ENCODE results near the gene GIMAP6.
A peak's percentile ranks its signal among the peaks of the same experiment; 100 is the strongest.
"Not testable (repeated sequence)": the region's sequence is repeated elsewhere in the genome, so short reads cannot be mapped to it uniquely, and the experiment has no call there.

Gene GIMAP6

DNA sequence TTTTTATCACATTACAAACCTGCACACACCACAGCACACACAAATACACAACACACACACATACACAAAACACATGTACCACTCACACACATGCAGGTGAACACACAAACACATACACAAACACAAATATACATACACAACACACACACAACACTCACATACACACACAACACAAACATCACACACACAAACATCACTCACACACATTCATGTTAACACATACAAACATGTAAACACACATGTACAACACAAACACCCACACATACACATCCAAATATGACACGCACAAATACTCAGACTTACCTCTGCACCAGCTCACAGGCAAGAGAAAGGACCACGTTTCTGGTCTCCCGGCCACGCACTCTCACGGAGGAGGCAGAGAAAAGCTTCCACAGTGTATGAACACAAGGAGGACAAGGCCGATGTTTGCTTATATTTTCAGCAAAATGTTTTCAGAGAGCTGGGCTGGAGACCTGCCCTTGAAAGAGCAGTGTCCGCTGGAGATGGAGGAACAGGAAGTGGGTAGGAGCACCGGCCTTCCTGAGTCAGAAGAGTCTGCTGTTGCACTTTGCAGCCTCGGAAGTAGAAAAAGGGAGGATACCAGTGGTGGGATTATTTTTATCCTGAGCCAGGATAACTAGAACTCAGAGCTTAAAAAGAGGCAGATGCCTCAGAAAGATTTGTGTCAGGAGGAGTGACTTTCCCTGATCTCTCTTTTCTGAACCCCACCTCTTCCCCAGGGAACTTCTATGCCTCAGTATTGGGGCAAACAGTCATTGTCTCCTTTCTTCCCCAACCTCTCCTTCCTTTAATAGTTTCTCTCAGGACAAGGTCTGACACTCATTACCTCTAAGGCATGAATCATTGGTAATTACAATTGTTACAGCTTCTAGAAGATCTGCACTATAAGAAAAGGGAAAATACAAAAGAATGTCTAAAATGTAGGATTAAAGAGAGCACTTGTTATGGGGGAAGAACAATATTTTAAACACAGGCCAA is at the start of gene GIMAP6:
TSS of gene GIMAP6 (minus strand) at position 520 of the 999 bp plus-strand sequence. CDS start 2,243 bp downstream, outside the sequence.
- peaks cover 73% of the 10 kb centered on the region for H3K36me3 Mint-ChIP-seq (ENCODE audit: low read depth)
- H3K4me3 Mint-ChIP-seq, result peak within 1 kb of the TSS; percentile 84
- no peaks in the 10 kb centered on the region for H3K27me3 Mint-ChIP-seq
- H3K4me1 Mint-ChIP-seq (ENCODE audit: low read depth), result peaks cover 83% of the 10 kb centered on the region
- H3K27ac Mint-ChIP-seq, result peak within 1 kb of the TSS; percentile 91
- DNase-seq, result peak; percentile 73
- H3K9me3 Mint-ChIP-seq, result peaks cover 26% of the 10 kb centered on the region

DNA sequence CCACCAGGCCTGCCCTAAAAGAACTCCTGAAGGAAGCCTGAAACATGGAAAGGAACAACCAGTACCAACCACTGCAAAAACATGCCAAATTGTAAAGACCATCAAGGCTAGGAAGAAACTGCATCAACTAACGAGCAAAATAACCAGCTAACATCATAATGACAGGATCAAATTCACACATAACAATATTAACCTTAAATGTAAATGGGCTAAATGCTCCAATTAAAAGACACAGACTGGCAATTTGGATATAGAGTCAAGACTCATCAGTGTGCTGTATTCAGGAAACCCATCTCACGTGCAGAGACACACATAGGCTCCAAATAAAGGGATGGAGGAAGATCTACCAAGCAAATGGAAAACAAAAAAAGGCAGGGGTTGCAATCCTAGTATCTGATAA is 48.2 kb upstream of the GIMAP6 start:
- peaks cover 89% of the 10 kb centered on the region for H3K4me1 Mint-ChIP-seq (ENCODE audit: low read depth)

DNA sequence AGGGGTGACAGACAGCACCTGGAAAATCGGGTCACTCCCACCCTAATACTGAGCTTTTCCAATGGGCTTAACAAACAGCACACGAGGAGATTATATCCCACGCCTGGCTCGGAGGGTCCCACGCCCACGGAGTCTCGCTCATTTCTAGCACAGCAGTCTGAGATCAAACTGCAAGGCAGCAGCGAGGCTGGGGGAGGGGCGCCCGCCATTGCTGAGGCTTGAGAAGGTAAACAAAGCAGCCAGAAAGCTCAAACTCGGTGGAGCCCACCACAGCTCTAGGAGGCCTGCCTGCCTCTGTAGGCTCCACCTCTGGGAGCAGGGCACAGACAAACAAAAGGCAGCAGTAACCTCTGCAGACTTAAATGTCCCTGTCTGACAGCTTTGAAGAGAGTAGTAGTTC is 46.4 kb upstream of the GIMAP6 start:
- H3K27me3 Mint-ChIP-seq, result not testable (repeated sequence)
- Mint-ChIP-seq H3K36me3 (ENCODE audit: low read depth) (peaks cover 45% of the 10 kb centered on the region), H3K27ac (peak overlapping the region; percentile 86), H3K9me3 (peaks cover 28% of the 10 kb centered on the region), H3K4me1 (ENCODE audit: low read depth) (peaks cover 82% of the 10 kb centered on the region), H3K4me3 (peak overlapping the region; percentile 77)
- peak; percentile 68 for DNase-seq

More for the DNA sequence above, 48.2 kb upstream of the GIMAP6 start:
- not testable (repeated sequence) for DNase-seq, H3K27me3 Mint-ChIP-seq, H3K4me3 Mint-ChIP-seq, H3K27ac Mint-ChIP-seq
- Mint-ChIP-seq H3K9me3 (peaks cover 31% of the 10 kb centered on the region), H3K36me3 (ENCODE audit: low read depth) (peaks cover 48% of the 10 kb centered on the region)

DNA sequence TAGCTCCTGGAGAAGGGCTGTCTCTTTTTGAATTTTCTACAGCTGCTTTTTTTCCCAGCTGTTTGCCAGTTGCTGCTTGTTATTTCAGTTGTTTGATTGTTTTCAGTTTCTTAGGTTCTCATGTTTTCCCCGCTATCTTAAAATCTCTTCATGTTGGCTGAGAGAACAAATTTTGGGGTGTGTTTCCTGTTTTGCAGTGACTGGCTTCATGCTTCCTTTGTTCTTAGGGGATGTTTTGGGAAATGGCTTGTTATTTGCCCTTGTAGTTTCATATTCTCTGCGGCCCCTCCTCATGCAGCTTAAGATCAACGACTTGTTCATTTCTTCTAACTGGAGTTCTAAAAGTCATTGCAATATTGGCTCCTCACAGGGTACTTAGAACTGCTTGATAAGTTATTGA is 44.7 kb upstream of the GIMAP6 start:
- not testable (repeated sequence) for DNase-seq, H3K27me3 Mint-ChIP-seq
- Mint-ChIP-seq H3K4me1 (ENCODE audit: low read depth) (peaks cover 77% of the 10 kb centered on the region), H3K27ac (peak overlapping the region; percentile 58), H3K9me3 (peaks cover 27% of the 10 kb centered on the region), H3K36me3 (ENCODE audit: low read depth) (peaks cover 41% of the 10 kb centered on the region), H3K4me3 (peak overlapping the region; percentile 27)

DNA sequence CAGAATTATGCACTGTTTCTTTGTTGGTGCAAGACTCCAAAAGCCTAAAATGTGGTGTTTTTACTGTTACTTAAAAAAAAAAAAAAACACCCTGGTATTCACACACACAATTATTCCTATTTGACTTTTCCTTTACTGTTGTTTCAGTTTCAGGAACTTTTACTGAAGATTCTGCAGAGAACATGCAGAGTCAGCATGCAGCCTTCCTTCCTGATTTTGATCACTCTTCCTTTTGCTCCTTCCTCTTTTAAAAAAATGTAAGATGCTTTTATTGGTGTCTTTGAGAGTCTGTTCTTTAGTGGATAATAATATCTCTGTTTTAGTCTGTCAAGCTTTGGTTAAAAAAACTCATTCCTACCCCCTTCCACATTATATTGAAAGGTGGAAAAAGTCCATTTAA is 44.1 kb upstream of the GIMAP6 start:
- H3K9me3 Mint-ChIP-seq, result peaks cover 31% of the 10 kb centered on the region
- H3K27ac Mint-ChIP-seq, result peak overlapping the region; percentile 58
- peaks cover 79% of the 10 kb centered on the region for H3K4me1 Mint-ChIP-seq (ENCODE audit: low read depth)
- not testable (repeated sequence) for DNase-seq, H3K27me3 Mint-ChIP-seq
- peaks cover 42% of the 10 kb centered on the region for H3K36me3 Mint-ChIP-seq (ENCODE audit: low read depth)
- H3K4me3 Mint-ChIP-seq, result peak overlapping the region; percentile 27

DNA sequence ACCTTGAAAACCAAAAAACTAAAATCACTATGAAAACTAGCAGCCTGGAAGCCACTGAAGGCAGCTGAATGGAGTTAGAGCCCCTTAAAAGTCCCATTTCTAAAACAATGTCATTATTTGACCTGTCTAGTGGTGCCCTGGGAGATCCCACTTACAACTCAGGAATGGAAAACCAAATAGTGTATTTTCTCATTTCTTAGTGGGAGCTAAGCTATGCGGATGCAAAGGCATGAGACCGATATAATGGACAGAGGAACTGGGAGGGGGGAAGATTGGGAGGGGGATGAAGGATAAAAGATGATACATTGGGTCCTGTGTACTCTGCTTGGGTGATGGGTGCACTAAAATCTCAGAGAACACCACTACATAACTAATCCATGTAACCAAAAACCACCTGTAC is 43.5 kb upstream of the GIMAP6 start:
- Mint-ChIP-seq H3K4me3 (no peak overlapping the region), H3K36me3 (ENCODE audit: low read depth) (peaks cover 38% of the 10 kb centered on the region), H3K27ac (peak overlapping the region; percentile 76), H3K27me3 (no peaks in the 10 kb centered on the region), H3K4me1 (ENCODE audit: low read depth) (peaks cover 79% of the 10 kb centered on the region), H3K9me3 (peaks cover 31% of the 10 kb centered on the region)
- no peak for DNase-seq

DNA sequence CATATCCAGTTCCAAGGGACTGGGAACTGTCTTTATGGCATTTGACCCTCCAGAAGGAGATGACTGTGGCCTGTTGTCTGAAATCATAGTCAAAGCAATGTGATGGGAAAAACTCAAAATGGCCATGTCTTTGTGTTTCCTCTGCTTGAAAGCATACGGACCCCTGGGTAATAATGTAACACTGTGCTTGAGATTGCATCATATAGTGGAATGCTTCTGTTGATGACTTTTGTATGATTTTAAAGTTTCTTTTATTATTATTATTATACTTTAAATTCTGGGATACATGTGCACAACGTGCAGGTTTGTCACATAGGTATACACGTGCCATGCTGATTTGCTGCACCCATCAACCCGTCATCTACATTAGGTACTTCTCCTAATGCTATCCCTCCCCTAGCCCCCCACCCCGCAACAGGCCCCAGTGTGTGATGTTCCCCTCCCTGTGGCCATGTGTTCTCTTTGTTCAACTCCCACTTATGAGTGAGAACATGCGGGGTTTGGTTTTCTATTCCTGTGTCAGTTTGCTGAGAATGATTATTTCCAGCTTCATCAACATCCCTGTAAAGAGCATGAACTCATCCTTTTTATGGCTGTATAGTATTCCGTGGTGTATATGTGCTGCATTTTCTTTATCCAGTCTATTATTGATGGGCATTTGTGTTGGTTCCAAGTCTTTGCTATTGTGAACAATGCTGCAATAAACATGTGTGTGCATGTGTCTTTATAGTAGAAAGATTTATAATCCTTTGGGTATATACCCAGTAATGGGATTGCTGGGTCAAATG is 39.8 kb upstream of the GIMAP6 start:
- Mint-ChIP-seq H3K4me1 (ENCODE audit: low read depth) (peaks cover 83% of the 10 kb centered on the region), H3K36me3 (ENCODE audit: low read depth) (peaks cover 21% of the 10 kb centered on the region), H3K9me3 (peaks cover 22% of the 10 kb centered on the region)
- DNase-seq, H3K27ac Mint-ChIP-seq, H3K4me3 Mint-ChIP-seq, H3K27me3 Mint-ChIP-seq: not testable (repeated sequence)

DNA sequence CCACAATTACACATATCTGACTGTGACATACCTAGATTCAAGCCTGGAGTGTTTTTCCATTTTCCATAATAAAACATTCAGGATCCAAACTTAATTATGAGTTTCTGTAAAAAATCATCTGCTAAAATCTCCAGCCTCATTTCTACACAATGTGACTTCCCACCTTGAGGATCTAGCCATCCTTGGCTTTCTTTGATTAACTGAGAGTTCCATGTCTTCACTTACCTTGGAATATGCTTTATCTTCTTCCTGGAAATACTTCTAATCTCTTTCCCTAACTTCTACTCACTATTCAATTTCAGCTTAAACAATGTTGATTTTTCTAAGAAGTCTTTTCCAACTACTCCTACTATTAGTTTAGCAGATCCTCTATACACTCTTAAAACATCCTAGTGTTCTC is 36.8 kb upstream of the GIMAP6 start:
- Mint-ChIP-seq H3K4me3 (no peak overlapping the region), H3K4me1 (ENCODE audit: low read depth) (peaks cover 89% of the 10 kb centered on the region), H3K9me3 (peaks cover 25% of the 10 kb centered on the region), H3K27me3 (no peaks in the 10 kb centered on the region), H3K36me3 (ENCODE audit: low read depth) (peaks cover 31% of the 10 kb centered on the region), H3K27ac (peak overlapping the region; percentile 94)
- DNase-seq, result no peak

DNA sequence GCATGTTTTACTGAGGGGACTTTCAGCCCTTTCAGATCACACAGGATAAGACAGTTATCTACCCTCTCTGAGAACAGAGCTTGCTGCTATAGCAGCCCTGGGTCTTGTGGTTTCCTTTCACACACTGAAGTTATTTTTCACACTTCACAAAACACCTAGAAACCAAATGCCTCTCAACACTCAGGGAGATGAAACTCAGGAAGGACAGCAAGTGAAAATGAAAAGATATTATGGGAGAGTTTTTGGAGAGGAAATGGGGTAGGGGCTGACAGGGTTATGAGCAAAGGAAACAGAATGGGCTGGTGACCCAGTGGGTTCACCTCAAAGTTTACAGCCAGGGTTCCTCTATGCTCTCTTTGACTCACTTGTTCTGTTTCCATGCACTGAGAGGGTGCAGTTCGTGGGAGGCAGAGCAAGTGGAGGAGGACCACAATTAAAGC is 36.3 kb upstream of the GIMAP6 start:
- DNase-seq, result peak; percentile 64
- Mint-ChIP-seq H3K27ac (peak overlapping the region; percentile 94), H3K9me3 (peaks cover 26% of the 10 kb centered on the region), H3K4me3 (peak overlapping the region; percentile 5), H3K27me3 (no peaks in the 10 kb centered on the region), H3K4me1 (ENCODE audit: low read depth) (peaks cover 93% of the 10 kb centered on the region), H3K36me3 (ENCODE audit: low read depth) (peaks cover 34% of the 10 kb centered on the region)

DNA sequence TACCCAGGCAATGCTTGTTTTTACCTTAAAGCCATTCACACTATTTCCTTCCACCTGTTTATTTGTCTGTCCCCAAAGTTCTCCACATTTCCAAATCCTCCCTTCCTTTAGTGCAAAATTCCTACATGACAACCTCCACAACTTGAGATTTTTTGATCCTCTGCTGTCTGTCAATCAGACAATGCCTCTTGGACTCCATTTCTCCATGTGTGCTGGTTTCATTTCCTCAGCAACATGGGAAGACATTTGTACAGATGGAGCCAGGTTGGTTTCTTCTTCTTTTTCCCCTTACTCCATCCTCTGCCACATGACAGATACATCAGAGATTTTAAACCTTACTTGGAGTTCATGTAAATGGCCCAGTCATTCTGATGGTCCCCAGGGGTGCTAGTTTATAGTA is 34.2 kb upstream of the GIMAP6 start:
- no peak overlapping the region for H3K4me3 Mint-ChIP-seq
- no peaks in the 10 kb centered on the region for H3K27me3 Mint-ChIP-seq
- H3K9me3 Mint-ChIP-seq, result peaks cover 17% of the 10 kb centered on the region
- peaks cover 95% of the 10 kb centered on the region for H3K4me1 Mint-ChIP-seq (ENCODE audit: low read depth)
- no peak for DNase-seq
- H3K27ac Mint-ChIP-seq, result peak overlapping the region; percentile 94
- H3K36me3 Mint-ChIP-seq (ENCODE audit: low read depth), result peaks cover 25% of the 10 kb centered on the region

DNA sequence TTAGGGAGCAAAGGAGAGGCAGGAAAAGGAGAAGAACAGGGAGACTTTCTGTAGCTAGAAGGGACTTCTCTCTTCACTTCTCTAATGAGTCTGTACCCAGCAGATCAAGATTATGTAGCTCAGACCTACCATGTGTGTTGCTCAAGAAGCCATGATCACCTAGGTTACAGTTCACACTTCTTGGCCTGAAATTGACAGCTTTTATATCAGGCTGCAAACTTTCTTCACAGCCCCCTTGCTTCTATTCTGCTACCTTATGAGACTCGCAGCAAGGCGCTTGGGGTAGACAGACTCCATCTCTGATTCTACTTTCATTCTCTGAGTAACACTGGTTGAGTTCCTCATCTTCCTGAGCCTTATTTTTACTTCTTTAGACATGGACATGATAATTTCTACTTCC is 33.7 kb upstream of the GIMAP6 start:
- no peak for DNase-seq
- Mint-ChIP-seq H3K9me3 (peaks cover 13% of the 10 kb centered on the region), H3K36me3 (ENCODE audit: low read depth) (peaks cover 24% of the 10 kb centered on the region), H3K4me3 (peak overlapping the region; percentile 30), H3K27ac (peak overlapping the region; percentile 94), H3K4me1 (ENCODE audit: low read depth) (peaks cover 95% of the 10 kb centered on the region), H3K27me3 (no peaks in the 10 kb centered on the region)

DNA sequence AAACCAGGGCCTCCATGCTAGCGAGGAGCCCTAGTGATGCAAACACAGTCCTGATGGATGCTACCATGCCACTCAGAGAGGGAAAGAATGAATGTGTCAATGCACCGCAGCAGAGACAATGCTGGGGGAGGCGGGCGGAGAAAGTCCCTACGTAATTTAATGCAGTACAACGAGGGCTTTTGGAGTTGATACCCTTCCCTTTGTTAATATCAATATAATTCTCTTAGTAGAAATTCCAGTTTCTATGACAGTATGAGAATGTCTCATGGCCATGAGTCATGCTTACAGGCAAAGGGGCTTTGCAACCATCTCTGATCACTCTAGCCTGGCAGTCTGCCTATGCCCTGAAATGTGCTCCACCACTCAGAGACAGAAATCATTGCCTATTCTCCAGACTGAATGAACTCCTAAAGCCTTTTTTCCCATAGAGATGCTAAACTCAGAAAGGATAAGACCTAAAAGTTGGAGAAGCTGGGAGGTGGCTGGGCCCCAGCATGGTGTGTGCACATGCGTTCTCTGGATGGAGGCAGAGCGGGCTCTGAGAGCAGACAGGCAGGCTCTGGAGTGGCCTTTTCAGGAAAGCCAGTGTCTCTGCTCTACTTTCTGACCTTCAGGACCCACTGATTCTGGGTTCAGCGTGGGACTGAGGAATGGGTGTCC is 33.0 kb upstream of the GIMAP6 start:
- Mint-ChIP-seq H3K27me3 (no peaks in the 10 kb centered on the region), H3K4me3 (peak overlapping the region; percentile 37), H3K27ac (peak overlapping the region; percentile 94), H3K4me1 (ENCODE audit: low read depth) (peaks cover 91% of the 10 kb centered on the region), H3K36me3 (ENCODE audit: low read depth) (peaks cover 26% of the 10 kb centered on the region), H3K9me3 (peaks cover 13% of the 10 kb centered on the region)
- DNase-seq, result peak; percentile 74

DNA sequence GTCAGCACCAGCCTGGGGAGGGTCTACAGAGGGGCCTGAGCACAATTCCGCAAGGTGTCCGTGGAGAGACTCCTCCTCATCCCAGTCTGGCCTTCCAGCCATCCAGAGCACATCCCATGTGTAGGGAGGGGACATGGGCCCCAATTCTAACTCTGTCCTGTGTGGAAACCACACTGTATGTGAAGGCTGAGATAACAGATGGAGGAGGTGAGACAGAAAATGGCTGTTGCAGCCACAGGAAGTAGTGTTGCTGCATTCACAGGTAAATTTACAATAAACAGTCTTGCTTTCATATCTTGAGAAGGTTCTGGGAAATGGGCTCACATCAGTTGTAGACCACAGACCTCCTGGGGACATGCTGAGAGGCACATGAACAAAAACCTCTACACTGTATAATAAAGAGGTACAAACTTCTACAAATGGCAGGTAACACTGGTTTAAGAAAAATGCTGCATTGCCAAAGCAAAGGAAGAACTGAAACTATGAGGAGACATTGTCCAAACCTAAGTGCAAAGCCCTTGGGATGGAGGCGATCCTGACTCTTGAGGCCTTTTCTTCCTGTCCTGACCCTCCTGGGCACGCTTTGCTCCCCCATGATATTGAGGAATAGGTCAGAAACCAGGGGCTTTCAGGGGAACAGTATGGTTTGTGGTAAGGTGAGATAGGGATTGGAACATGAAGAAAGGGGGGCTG is 31.8 kb upstream of the GIMAP6 start:
- H3K36me3 Mint-ChIP-seq (ENCODE audit: low read depth), result peaks cover 25% of the 10 kb centered on the region
- H3K27me3 Mint-ChIP-seq, result no peaks in the 10 kb centered on the region
- no peak for DNase-seq
- peaks cover 80% of the 10 kb centered on the region for H3K4me1 Mint-ChIP-seq (ENCODE audit: low read depth)
- H3K4me3 Mint-ChIP-seq, result peak overlapping the region; percentile 42
- H3K27ac Mint-ChIP-seq, result peak overlapping the region; percentile 94
- peaks cover 11% of the 10 kb centered on the region for H3K9me3 Mint-ChIP-seq
